Endothelial cell (in vitro differentiated cells): ENCODE data around the gene PROX1. TPM values are rescaled to one million over a fixed set of nuclear protein-coding genes. Genes with fewer than 3 reads are reported as not detected.

Experiments
- DNase-seq: peaks from one replicate; pipeline ENCODE4 v3.0.0; 2021; ENCODE audit warnings: low spot score
- H3K27ac Mint-ChIP-seq: one replicate; pipeline ENCODE4 v1.8.0; 2021; ENCODE audit warnings: mixed read lengths, inconsistent platforms; ENCODE audit not compliant: unreplicated experiment
- H3K27me3 Mint-ChIP-seq: one replicate; pipeline ENCODE4 v1.8.0; 2021; ENCODE audit warnings: mild to moderate bottlenecking, moderate library complexity, mixed read lengths, inconsistent platforms; ENCODE audit not compliant: unreplicated experiment
- H3K36me3 Mint-ChIP-seq: one replicate; pipeline ENCODE4 v1.8.0; 2021; ENCODE audit warnings: mild to moderate bottlenecking, low read depth, mixed read lengths, inconsistent platforms; ENCODE audit not compliant: unreplicated experiment
- H3K4me1 Mint-ChIP-seq: one replicate; pipeline ENCODE4 v1.8.0; 2021; ENCODE audit warnings: mild to moderate bottlenecking, mixed read lengths, inconsistent platforms; ENCODE audit not compliant: unreplicated experiment
- H3K4me3 Mint-ChIP-seq: one replicate; pipeline ENCODE4 v1.8.0; 2021; ENCODE audit warnings: mild to moderate bottlenecking, mixed read lengths, inconsistent platforms; ENCODE audit not compliant: unreplicated experiment
- H3K9me3 Mint-ChIP-seq: one replicate; pipeline ENCODE4 v1.8.0; 2021; ENCODE audit warnings: mixed read lengths, inconsistent platforms; ENCODE audit not compliant: unreplicated experiment
- total RNA-seq: library from RNA; stranded (reverse); fragmentation: NEBNext Ultra II Directional; extraction: Animal tissue kit (Norgen Biotek cat#: 25700); gene quantifications from one replicate; pipeline ENCODE4 v1.2.1, GENCODE V29; 2021; ENCODE audit not compliant: unreplicated experiment
- TF ChIP-seq, protein P1 (sequence below): fragments of 200-600 bp; sonication (generic); IDR thresholded peaks from one replicate; pipeline ENCODE4 v1.5.0; 2021; ENCODE audit warnings: antibody characterized with exemption; ENCODE audit not compliant: unreplicated experiment

PROX1 gene
- total RNA-seq, 1 donor from 2014 or later: 7.2 TPM

DNA sequence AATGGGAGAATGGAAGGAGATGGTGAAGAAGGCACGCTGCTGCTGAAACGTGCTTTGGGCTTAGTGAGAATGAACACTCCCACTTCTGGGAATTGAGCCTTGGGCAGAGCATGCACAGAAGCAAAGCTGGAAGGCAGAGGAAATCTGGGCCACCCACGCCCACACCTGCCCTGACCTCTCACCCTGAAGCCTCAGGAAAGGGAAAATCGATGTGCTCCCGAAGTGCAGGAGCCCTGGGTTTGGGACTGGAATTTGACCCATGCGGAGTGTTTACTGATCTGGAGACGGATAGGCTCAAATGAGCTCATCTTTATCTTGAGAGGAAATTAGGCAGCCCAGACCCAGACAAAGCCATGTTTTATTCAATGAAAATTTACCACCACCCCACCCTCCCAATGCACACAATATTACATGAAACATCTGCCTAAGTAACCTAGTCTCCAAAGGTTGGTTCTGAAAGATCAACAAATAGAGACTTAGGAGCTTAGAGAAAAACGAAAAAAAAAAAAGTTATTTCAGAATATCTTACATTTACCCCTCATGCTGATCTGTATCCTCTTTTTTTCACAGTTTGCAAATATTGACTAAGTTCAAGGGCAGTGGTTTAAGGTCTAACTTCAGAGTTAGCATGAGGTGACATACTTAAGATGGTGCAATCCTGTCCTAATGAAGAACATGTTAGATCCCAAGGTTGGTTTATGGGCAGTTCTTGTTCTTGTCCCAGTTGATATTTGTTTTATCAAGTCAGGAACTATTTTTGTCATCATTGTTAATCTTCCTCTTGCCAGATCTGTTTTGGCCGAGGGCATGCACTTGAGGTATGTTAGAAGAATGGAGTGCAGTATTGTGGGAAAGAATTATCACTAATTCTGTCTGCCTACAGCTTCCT, 63.0 kb downstream of the PROX1 start:
- H3K27ac Mint-ChIP-seq: no peak overlapping the region
- TF ChIP-seq, protein P1, sequence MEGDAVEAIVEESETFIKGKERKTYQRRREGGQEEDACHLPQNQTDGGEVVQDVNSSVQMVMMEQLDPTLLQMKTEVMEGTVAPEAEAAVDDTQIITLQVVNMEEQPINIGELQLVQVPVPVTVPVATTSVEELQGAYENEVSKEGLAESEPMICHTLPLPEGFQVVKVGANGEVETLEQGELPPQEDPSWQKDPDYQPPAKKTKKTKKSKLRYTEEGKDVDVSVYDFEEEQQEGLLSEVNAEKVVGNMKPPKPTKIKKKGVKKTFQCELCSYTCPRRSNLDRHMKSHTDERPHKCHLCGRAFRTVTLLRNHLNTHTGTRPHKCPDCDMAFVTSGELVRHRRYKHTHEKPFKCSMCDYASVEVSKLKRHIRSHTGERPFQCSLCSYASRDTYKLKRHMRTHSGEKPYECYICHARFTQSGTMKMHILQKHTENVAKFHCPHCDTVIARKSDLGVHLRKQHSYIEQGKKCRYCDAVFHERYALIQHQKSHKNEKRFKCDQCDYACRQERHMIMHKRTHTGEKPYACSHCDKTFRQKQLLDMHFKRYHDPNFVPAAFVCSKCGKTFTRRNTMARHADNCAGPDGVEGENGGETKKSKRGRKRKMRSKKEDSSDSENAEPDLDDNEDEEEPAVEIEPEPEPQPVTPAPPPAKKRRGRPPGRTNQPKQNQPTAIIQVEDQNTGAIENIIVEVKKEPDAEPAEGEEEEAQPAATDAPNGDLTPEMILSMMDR: no peak
- DNase-seq: no peak
- no peaks in the 10 kb centered on the region for H3K27me3 Mint-ChIP-seq
- no peak overlapping the region for H3K4me3 Mint-ChIP-seq
- peaks cover 3% of the 10 kb centered on the region for H3K36me3 Mint-ChIP-seq
- no peaks in the 10 kb centered on the region for H3K9me3 Mint-ChIP-seq
- no peaks in the 10 kb centered on the region for H3K4me1 Mint-ChIP-seq

DNA sequence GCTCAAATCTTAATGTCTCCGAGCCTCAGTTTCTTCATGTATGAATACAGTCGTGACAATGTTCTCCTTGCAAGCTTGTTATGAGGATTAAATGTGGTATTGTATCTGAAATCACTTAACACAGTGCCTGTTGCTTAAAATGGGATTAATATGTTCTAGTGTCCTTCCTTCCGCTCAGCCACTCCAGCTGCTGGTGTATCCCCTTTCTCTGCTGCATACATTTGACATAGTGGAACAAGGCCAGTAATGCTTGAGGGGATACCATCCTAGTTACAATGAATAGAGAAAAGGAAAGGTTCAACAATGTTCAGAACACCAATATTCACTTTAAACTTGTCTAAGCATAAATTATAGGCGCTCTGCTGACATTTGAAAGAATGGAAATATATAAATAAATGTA, 64.0 kb downstream of the PROX1 start:
- no peak for DNase-seq
- H3K4me1 Mint-ChIP-seq: no peaks in the 10 kb centered on the region
- H3K9me3 Mint-ChIP-seq: no peaks in the 10 kb centered on the region
- no peaks in the 10 kb centered on the region for H3K27me3 Mint-ChIP-seq
- H3K27ac Mint-ChIP-seq: no peak overlapping the region
- no peak overlapping the region for H3K4me3 Mint-ChIP-seq
- peaks cover 3% of the 10 kb centered on the region for H3K36me3 Mint-ChIP-seq
- TF ChIP-seq, protein P1: no peak

DNA sequence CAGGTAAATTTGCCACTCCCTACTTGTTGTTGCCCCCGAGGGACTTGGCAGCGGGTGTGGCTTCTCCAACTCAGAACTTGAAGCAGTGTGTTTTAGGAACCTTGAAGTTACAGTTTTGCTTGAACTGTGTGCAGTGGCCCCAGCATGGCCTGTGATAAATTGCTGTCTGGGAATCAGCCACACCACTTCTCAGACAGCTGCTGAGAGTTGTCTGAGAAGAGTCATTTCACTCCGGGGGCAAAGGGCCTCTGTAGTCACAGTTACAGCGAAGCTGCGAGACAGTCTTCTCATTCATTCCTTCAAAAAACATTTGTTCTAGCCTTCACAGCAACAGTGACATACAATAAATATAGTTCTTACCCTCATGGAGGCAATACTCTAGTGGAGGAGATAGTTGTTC, 70.3 kb downstream of the PROX1 start:
- H3K27me3 Mint-ChIP-seq: no peaks in the 10 kb centered on the region
- TF ChIP-seq, protein P1: no peak
- H3K36me3 Mint-ChIP-seq: no peaks in the 10 kb centered on the region
- H3K27ac Mint-ChIP-seq: no peak overlapping the region
- H3K4me3 Mint-ChIP-seq: no peak overlapping the region
- H3K9me3 Mint-ChIP-seq: no peaks in the 10 kb centered on the region
- no peak for DNase-seq
- no peaks in the 10 kb centered on the region for H3K4me1 Mint-ChIP-seq

DNA sequence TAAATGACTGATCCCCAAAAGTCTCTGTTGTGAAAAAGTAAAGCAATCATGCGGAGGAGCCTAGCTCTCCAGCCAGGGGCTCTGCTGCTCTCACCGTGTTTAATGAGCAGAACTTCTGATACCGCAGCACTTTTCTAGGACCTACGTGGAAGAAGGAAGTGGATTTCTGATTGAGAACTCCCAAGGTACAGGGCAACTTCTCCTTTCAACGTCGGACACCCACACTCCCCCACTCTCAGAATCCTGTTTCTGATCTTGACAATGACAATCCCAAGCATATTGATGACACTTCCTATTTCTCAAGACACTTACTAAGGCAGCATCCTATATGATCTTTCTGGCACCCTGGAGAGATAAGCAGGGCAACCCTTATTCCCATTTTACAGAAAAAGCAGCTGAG, 78.4 kb downstream of the PROX1 start:
- TF ChIP-seq, protein P1: no peak
- Mint-ChIP-seq H3K4me3 (no peak overlapping the region), H3K9me3 (no peaks in the 10 kb centered on the region), H3K36me3 (no peaks in the 10 kb centered on the region), H3K4me1 (peaks cover 2% of the 10 kb centered on the region), H3K27me3 (no peaks in the 10 kb centered on the region), H3K27ac (no peak overlapping the region)
- no peak for DNase-seq

DNA sequence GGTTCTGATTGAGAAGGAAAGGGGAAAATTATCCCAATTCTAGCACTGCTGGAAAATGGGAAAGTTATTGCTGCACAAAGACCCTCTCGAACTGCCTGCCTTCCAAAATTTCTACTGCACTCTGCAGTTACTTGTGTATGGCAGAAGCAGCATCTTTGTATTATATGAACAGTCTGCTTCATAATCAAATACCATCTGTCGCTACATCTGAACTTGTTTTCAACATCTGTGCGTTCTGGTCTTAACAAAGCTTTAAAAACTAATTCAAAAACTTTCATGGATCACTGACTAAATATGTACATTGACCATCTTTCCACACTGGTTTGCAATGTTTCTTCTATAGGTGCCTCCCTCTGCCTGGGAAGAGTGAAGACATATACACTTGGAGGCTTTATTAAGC, 79.2 kb downstream of the PROX1 start:
- H3K27me3 Mint-ChIP-seq: no peaks in the 10 kb centered on the region
- H3K4me3 Mint-ChIP-seq: no peak overlapping the region
- no peak overlapping the region for H3K27ac Mint-ChIP-seq
- H3K9me3 Mint-ChIP-seq: no peaks in the 10 kb centered on the region
- H3K4me1 Mint-ChIP-seq: peaks cover 2% of the 10 kb centered on the region
- no peaks in the 10 kb centered on the region for H3K36me3 Mint-ChIP-seq
- TF ChIP-seq, protein P1: no peak
- DNase-seq: no peak
